Lung (tissue), 12 donors: ENCODE results near the gene NPY5R. TPM values are rescaled to one million over a fixed set of nuclear protein-coding genes. Genes with fewer than 3 reads are reported as not detected.

Experiments
- ATAC-seq: fragments of 200-7000 bp; cut with Tn5 transposase; one replicate; pipeline ENCODE4 v1.9.1; 2020; ENCODE audit warnings: moderate number of reproducible peaks; ENCODE audit not compliant: insufficient read depth, low FRiP score
- DNase-seq, 3 donors: peaks; one replicate each; pipeline ENCODE4 v3.0.0-alpha.2; 2013 to 2017
- H3K27ac ChIP-seq, 2 donors: one replicate each; pipeline ENCODE4 v1.5.1; 2013; ENCODE audit warnings: mild to moderate bottlenecking in 2 of 2, moderate library complexity in 2 of 2, control low read depth in 1 of 2, inconsistent platforms in 1 of 2, low read depth in 1 of 2, low read length in 1 of 2
- H3K27me3 ChIP-seq, 3 donors: one replicate each; pipeline ENCODE4 v1.5.1; 2013; ENCODE audit warnings: low read length in 2 of 3; ENCODE audit not compliant: control insufficient read depth in 3 of 3, insufficient read depth in 3 of 3
- H3K36me3 ChIP-seq, 4 donors: one replicate each; pipeline ENCODE4 v1.5.1; 2013; ENCODE audit warnings: low read length in 4 of 4, mild to moderate bottlenecking in 1 of 4, moderate library complexity in 1 of 4; ENCODE audit not compliant: control insufficient read depth in 4 of 4, insufficient read depth in 4 of 4
- H3K4me1 ChIP-seq, 5 donors: one replicate each; pipeline ENCODE4 v1.5.1; 2013; ENCODE audit warnings: low read length in 5 of 5, mild to moderate bottlenecking in 2 of 5, moderate library complexity in 1 of 5; ENCODE audit not compliant: control insufficient read depth in 5 of 5, insufficient read depth in 5 of 5
- H3K4me3 ChIP-seq: one replicate; pipeline ENCODE4 v1.5.1; 2013; ENCODE audit warnings: mild to moderate bottlenecking, control low read depth, moderate library complexity
- H3K9ac ChIP-seq, 2 donors: one replicate each; pipeline ENCODE4 v1.5.1; 2013; ENCODE audit warnings: low read length in 2 of 2, control low read depth in 1 of 2; ENCODE audit not compliant: insufficient read depth in 1 of 2
- H3K9me3 ChIP-seq, 4 donors: one replicate each; pipeline ENCODE4 v1.5.1; 2013; ENCODE audit warnings: low read length in 3 of 4, mild to moderate bottlenecking in 1 of 4, moderate library complexity in 1 of 4; ENCODE audit not compliant: control insufficient read depth in 4 of 4, insufficient read depth in 3 of 4
- WGBS, 2 donors: extraction: QIAGEN DNeasy Blood & Tissue Kit; methylation state at CpG; one replicate each; pipeline ENCODE4 v1.1.7; 2013; 5-methylcytosine and 5-hydroxymethylcytosine counted together
- polyA plus RNA-seq, 2 donors: library from polyadenylated mRNA; stranded (reverse); fragments of 200-250 nt; gene quantifications; one replicate each; pipeline ENCODE4 v1.2.1, GENCODE V29; 2013
- total RNA-seq, 2 donors: library from RNA; depleted of rRNA in 1 of 2; stranded (reverse); fragments of >200 nt in 1 of 2; gene quantifications; one replicate each; pipeline ENCODE4 v1.2.1, GENCODE V29; 2014 to 2021
- TF ChIP-seq, protein P1 (sequence below): IDR thresholded peaks from 2 replicates; pipeline ENCODE4 v1.5.1; 2012; ENCODE audit warnings: mild to moderate bottlenecking; ENCODE audit errors: control extremely low read depth, extremely low read depth
- donor health status: control.
- donor health status: control.
- donor health status: Bipolar disorder and iron deficiency.
- donor health status: healthy.
- donor health status: DM: yes; HTN: yes; CAD: no.

NPY5R gene
- total and polyA plus RNA-seq, 4 donors, result 0.10 to 0.26 TPM; not detected in 2

DNA sequence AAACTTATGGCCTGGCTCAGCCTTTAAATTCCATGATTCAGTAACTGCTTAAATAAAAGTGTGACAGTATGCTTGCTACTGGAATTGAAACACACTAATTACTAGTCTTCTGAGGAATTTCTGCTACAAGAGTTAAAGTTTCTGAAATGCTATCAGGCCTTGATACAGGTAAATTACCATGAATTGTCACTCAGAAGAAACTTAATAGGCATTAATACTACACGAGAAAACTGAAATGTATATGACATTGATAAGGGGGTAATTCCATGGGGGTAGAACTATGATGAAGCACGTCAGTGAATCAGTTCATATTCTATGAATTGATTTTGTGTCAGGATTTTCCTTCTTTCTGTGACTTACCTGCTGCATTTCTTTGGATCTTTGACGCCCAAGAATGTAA, 8.3 kb upstream of the NPY5R start:
- Histone ChIP-seq H3K4me3 (no peak overlapping the region), H3K9me3 (peaks cover 0 to 2% (median 0%) of the 10 kb centered on the region in 4 donors), H3K36me3 (no peaks in the 10 kb centered on the region), H3K4me1 (peaks cover 0 to 18% (median 3%) of the 10 kb centered on the region in 5 donors), H3K27me3 (peaks cover 0 to 28% (median 27%) of the 10 kb centered on the region in 3 donors), H3K9ac (no peak overlapping the region), H3K27ac (no peak overlapping the region)
- DNase-seq (no peak), ATAC-seq (no peak)
- TF ChIP-seq, protein P1, sequence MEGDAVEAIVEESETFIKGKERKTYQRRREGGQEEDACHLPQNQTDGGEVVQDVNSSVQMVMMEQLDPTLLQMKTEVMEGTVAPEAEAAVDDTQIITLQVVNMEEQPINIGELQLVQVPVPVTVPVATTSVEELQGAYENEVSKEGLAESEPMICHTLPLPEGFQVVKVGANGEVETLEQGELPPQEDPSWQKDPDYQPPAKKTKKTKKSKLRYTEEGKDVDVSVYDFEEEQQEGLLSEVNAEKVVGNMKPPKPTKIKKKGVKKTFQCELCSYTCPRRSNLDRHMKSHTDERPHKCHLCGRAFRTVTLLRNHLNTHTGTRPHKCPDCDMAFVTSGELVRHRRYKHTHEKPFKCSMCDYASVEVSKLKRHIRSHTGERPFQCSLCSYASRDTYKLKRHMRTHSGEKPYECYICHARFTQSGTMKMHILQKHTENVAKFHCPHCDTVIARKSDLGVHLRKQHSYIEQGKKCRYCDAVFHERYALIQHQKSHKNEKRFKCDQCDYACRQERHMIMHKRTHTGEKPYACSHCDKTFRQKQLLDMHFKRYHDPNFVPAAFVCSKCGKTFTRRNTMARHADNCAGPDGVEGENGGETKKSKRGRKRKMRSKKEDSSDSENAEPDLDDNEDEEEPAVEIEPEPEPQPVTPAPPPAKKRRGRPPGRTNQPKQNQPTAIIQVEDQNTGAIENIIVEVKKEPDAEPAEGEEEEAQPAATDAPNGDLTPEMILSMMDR, result no peak
- 88 to 89% methylated on average over 3 of the region's 3 CpGs for WGBS, 2 donors

DNA sequence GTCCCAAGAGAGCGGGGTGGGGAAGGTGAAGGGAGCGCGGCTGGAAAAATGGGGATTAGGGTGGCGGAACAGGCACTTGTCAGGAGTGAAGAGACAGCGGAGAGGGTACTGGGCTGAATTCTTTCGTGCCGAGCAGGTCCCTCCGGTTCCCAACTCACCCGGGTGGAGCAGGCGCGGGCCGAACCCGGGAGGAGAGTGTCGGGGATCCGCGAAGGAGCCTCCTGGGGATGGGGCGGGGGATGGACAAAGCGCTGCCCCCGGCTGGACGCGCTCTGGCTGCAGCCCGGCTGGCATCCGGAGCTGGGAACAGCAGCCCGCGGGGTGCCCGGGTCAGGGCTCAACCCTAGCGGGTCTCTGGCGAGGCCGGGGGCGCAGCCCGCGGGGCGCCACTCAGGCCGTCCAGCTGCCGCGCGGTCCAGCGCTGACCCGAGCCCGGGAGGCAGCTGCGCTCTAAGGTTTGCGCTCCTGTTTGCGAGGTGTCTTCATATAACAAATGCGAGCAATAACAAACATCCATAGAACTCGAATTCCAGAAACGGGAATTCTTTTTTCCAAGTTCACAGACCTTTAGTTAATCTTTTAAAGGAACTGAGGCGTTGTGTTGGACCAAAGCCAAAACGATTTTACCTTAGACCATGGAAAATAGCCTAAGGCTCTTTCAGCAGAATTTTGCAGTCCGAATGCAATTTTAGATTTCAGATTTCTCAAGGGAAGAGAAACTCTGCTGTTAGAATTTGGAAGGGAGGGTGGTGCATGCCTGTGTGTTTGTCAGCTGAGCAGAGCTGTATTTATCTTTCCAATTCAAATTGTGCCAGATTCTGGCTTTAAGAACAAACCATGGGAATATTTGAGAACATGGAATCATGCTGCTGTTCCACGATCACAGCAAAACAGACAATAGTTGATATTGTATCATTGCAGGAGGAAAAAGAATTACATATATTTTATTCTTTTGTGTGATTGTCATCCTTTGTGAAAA, 744 bp downstream of the NPY5R start:
- Histone ChIP-seq H3K36me3 (no peaks in the 10 kb centered on the region), H3K9me3 (no peaks in the 10 kb centered on the region), H3K27ac (no peak overlapping the region), H3K4me3 (peak overlapping the region; percentile 25), H3K4me1 (peaks cover 0 to 7% (median 0%) of the 10 kb centered on the region in 5 donors), H3K9ac (no peak overlapping the region), H3K27me3 (peaks cover 0 to 69% (median 46%) of the 10 kb centered on the region in 3 donors)
- ATAC-seq, result peak; percentile 24
- DNase-seq, result peak in 2 of 3 donors; percentile 16 to 18
- WGBS, 2 donors, result 2 to 4% methylated on average over 50 of the region's 50 CpGs
- TF ChIP-seq, protein P1, result no peak

DNA sequence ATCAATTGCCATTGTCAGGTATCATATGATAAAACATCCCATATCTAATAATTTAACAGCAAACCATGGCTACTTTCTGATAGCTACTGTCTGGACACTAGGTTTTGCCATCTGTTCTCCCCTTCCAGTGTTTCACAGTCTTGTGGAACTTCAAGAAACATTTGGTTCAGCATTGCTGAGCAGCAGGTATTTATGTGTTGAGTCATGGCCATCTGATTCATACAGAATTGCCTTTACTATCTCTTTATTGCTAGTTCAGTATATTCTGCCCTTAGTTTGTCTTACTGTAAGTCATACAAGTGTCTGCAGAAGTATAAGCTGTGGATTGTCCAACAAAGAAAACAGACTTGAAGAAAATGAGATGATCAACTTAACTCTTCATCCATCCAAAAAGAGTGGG, 7.0 kb downstream of the NPY5R start:
- Histone ChIP-seq H3K36me3 (no peaks in the 10 kb centered on the region), H3K27me3 (peaks cover 0 to 23% (median 11%) of the 10 kb centered on the region in 3 donors), H3K4me3 (no peak overlapping the region), H3K4me1 (no peaks in the 10 kb centered on the region), H3K9ac (no peak overlapping the region), H3K27ac (no peak overlapping the region), H3K9me3 (no peaks in the 10 kb centered on the region)
- DNase-seq, result no peak
- ATAC-seq, result no peak
- TF ChIP-seq, protein P1, result no peak
